H1 (cell line): ENCODE results near the gene MAP2K5. TPM values are rescaled to one million over a fixed set of nuclear protein-coding genes. Genes with fewer than 3 reads are reported as not detected.

ENCODE experiments used
- CTCF ChIA-PET: fragments of 300-600 bp; sonication (Branson Sonifier 250); formaldehyde crosslinking; loops from one replicate; lab custom pipeline; 2021; ENCODE audit not compliant: partially characterized antibody; lab: Charles Lee
- POLR2A ChIA-PET: fragments of 300-600 bp; sonication (Branson Sonifier 250); formaldehyde crosslinking; loops from one replicate; lab custom pipeline; 2021; ENCODE audit warnings: inconsistent platforms; ENCODE audit not compliant: partially characterized antibody; lab: Charles Lee
- DNase-seq, 2 experiments: peaks; one replicate each; pipeline versions ENCODE4 v3.0.0 to v3.0.0-alpha.2; 2010 to 2022; ENCODE audit warnings: low spot score in 2 of 2, low read depth in 1 of 2, mixed read lengths in 1 of 2
- FAIRE-seq: peaks from 2 replicates; lab custom pipeline; 2011; peaks lifted over from hg19 to GRCh38; lab: Jason Lieb, UNC
- H2AFZ ChIP-seq: 2 replicates; pipeline ENCODE4 v1.8.1; 2012; ENCODE audit warnings: low read length, inconsistent platforms
- H2AK5ac ChIP-seq: 2 replicates; pipeline ENCODE4 v1.6.1; 2013; ENCODE audit warnings: low read depth, low read length
- H2BK120ac ChIP-seq: replicated peaks from 2 replicates; pipeline ENCODE3; 2013; ENCODE audit warnings: low read depth, low read length, inconsistent platforms
- H2BK12ac ChIP-seq: 2 replicates; pipeline ENCODE4 v1.6.1; 2013; ENCODE audit warnings: low read depth, low read length
- H2BK15ac ChIP-seq: 2 replicates; pipeline ENCODE4 v1.6.1; 2013; ENCODE audit warnings: low read length
- H2BK20ac ChIP-seq: 2 replicates; pipeline ENCODE4 v1.6.1; 2013; ENCODE audit warnings: low read length
- H2BK5ac ChIP-seq: 2 replicates; pipeline ENCODE4 v1.6.1; 2013; ENCODE audit warnings: low read depth, low read length
- H3K14ac ChIP-seq: 2 replicates; pipeline ENCODE4 v1.6.1; 2013; ENCODE audit warnings: inconsistent platforms; ENCODE audit not compliant: insufficient read length
- H3K18ac ChIP-seq: 2 replicates; pipeline ENCODE4 v1.6.1; 2013; ENCODE audit warnings: low read length; ENCODE audit errors: extremely low read depth
- H3K23ac ChIP-seq: 2 replicates; pipeline ENCODE4 v1.6.1; 2013; ENCODE audit warnings: inconsistent platforms; ENCODE audit not compliant: insufficient read length
- H3K23me2 ChIP-seq: 2 replicates; pipeline ENCODE4 v1.6.1; 2013; ENCODE audit warnings: low read depth, low read length
- H3K27ac ChIP-seq: 2 replicates; pipeline ENCODE4 v1.6.1; 2011; ENCODE audit warnings: low read depth, low read length, inconsistent platforms
- H3K27me3 ChIP-seq, 4 experiments: replicated peaks in 1 of 4; 1 replicate in 1 of 4; 2 replicates in 3 of 4; pipeline versions ENCODE4 v1.6.1 to v1.8.1; 2011 to 2013; ENCODE audit warnings: low read length in 3 of 4, mild to moderate bottlenecking in 3 of 4, inconsistent platforms in 2 of 4, mixed read lengths in 2 of 4, moderate library complexity in 1 of 4; ENCODE audit not compliant: control insufficient read depth in 3 of 4, insufficient read depth in 3 of 4; ENCODE audit errors: extremely low read depth in 1 of 4
- H3K36me3 ChIP-seq, 4 experiments: 2 replicates each; pipeline versions ENCODE4 v1.6.1 to v1.8.1; 2011 to 2013; ENCODE audit warnings: mild to moderate bottlenecking in 4 of 4, low read length in 3 of 4, moderate library complexity in 2 of 4, control low read depth in 1 of 4, inconsistent platforms in 1 of 4; ENCODE audit not compliant: insufficient read depth in 4 of 4, control insufficient read depth in 2 of 4
- H3K4ac ChIP-seq: replicated peaks from 2 replicates; pipeline ENCODE3; 2013; ENCODE audit warnings: low read length, low read depth, mixed read lengths, inconsistent platforms; ENCODE audit not compliant: insufficient read length
- H3K4me1 ChIP-seq, 4 experiments: replicated peaks in 1 of 4; 1 replicate in 1 of 4; 2 replicates in 3 of 4; pipeline versions ENCODE4 v1.6.1 to v1.8.1; 2011 to 2013; ENCODE audit warnings: low read length in 3 of 4, inconsistent platforms in 2 of 4, mixed read lengths in 1 of 4; ENCODE audit not compliant: insufficient read depth in 4 of 4, control insufficient read depth in 3 of 4
- H3K4me2 ChIP-seq, 2 experiments: 2 replicates each; pipeline versions ENCODE4 v1.6.1 to v1.8.1; 2011 to 2013; ENCODE audit warnings: low read depth in 2 of 2, low read length in 2 of 2, control low read depth in 1 of 2, inconsistent platforms in 1 of 2, mild to moderate bottlenecking in 1 of 2; ENCODE audit not compliant: insufficient read depth in 1 of 2
- H3K4me3 ChIP-seq, 4 experiments: fragments of 200-600, 300-600 bp in 1 of 4; sonication (generic), shearing (Covaris generic), sonication (Bioruptor Twin) in 1 of 4; 2 replicates each; pipeline versions ENCODE4 v1.5.1 to v1.8.1; 2011 to 2016; ENCODE audit warnings: low read length in 4 of 4, low read depth in 3 of 4, control low read depth in 2 of 4, inconsistent platforms in 2 of 4, mild to moderate bottlenecking in 2 of 4, mixed read lengths in 1 of 4, moderate library complexity in 1 of 4; ENCODE audit not compliant: insufficient read depth in 2 of 4; ENCODE audit errors: extremely low read depth in 1 of 4
- H3K56ac ChIP-seq: replicated peaks from 2 replicates; pipeline ENCODE3; 2013; ENCODE audit warnings: low read depth, mild to moderate bottlenecking, mixed read lengths, low read length, inconsistent platforms; ENCODE audit not compliant: insufficient read length
- H3K79me1 ChIP-seq: 2 replicates; pipeline ENCODE4 v1.6.1; 2013; ENCODE audit warnings: low read depth, low read length, control low read depth
- H3K79me2 ChIP-seq, 2 experiments: 2 replicates each; pipeline versions ENCODE4 v1.6.1 to v1.8.1; 2012 to 2013; ENCODE audit warnings: low read length in 2 of 2, mild to moderate bottlenecking in 2 of 2, inconsistent platforms in 1 of 2; ENCODE audit not compliant: insufficient read depth in 2 of 2, control insufficient read depth in 1 of 2
- H3K9ac ChIP-seq, 4 experiments: replicated peaks in 1 of 4; 1 replicate in 1 of 4; 2 replicates in 3 of 4; pipeline versions ENCODE4 v1.6.1 to v1.8.1; 2011 to 2013; ENCODE audit warnings: low read depth in 3 of 4, low read length in 3 of 4, control low read depth in 2 of 4, mild to moderate bottlenecking in 2 of 4, moderate library complexity in 2 of 4, inconsistent platforms in 1 of 4; ENCODE audit errors: extremely low read depth in 1 of 4
- H3K9me3 ChIP-seq, 2 experiments: 2 replicates each; pipeline versions ENCODE4 v1.6.1 to v1.8.1; 2012 to 2013; ENCODE audit warnings: mild to moderate bottlenecking in 2 of 2, moderate library complexity in 2 of 2, control low read depth in 1 of 2, inconsistent platforms in 1 of 2, low read depth in 1 of 2, low read length in 1 of 2, mixed read lengths in 1 of 2; ENCODE audit not compliant: insufficient read depth in 2 of 2
- H4K20me1 ChIP-seq, 2 experiments: replicated peaks in 1 of 2; 2 replicates each; pipeline versions ENCODE3 to v1.8.1; 2011 to 2013; ENCODE audit warnings: inconsistent platforms in 2 of 2, low read length in 2 of 2, mild to moderate bottlenecking in 1 of 2; ENCODE audit not compliant: insufficient read depth in 2 of 2, control insufficient read depth in 1 of 2
- H4K5ac ChIP-seq: 2 replicates; pipeline ENCODE4 v1.6.1; 2013; ENCODE audit warnings: low read length, low read depth, mixed read lengths, inconsistent platforms; ENCODE audit not compliant: insufficient read length
- H4K8ac ChIP-seq: 2 replicates; pipeline ENCODE4 v1.8.0; 2013; ENCODE audit warnings: mild to moderate bottlenecking, moderate library complexity, low read length, inconsistent platforms; ENCODE audit not compliant: insufficient read depth; ENCODE audit errors: extremely low read depth
- H4K91ac ChIP-seq: replicated peaks from 2 replicates; pipeline ENCODE3; 2013; ENCODE audit warnings: low read length, mixed read lengths, inconsistent platforms; ENCODE audit not compliant: insufficient read length
- ATF3 ChIP-seq: IDR thresholded peaks from 2 replicates; pipeline ENCODE4 v1.6.1; 2011; ENCODE audit warnings: low read depth, mild to moderate bottlenecking, low read length; ENCODE audit not compliant: insufficient read depth
- CREB1 ChIP-seq: IDR thresholded peaks from 2 replicates; pipeline ENCODE4 v1.6.1; 2012; ENCODE audit warnings: inconsistent platforms
- GABPA ChIP-seq: IDR thresholded peaks from 2 replicates; pipeline ENCODE4 v1.6.1; 2011; ENCODE audit warnings: mild to moderate bottlenecking, low read length, moderate library complexity, borderline replicate concordance; ENCODE audit not compliant: insufficient read depth
- NRF1 ChIP-seq: IDR thresholded peaks from 2 replicates; pipeline ENCODE4 v1.6.1; 2011; ENCODE audit warnings: mild to moderate bottlenecking, low read depth, low read length, improper control_type of control experiment
- POU5F1 ChIP-seq: IDR thresholded peaks from 2 replicates; pipeline ENCODE4 v1.6.1; 2011; ENCODE audit warnings: low read depth, mild to moderate bottlenecking, low read length, moderate library complexity
- RFX5 ChIP-seq: IDR thresholded peaks from 2 replicates; pipeline ENCODE4 v1.6.1; 2011; ENCODE audit warnings: low read depth, low read length, improper control_type of control experiment, borderline replicate concordance
- RNF2 ChIP-seq: fragments of 200-900, 300-1000 bp; sonication (generic); IDR thresholded peaks from 2 replicates; pipeline ENCODE4 v1.7.1; 2016; ENCODE audit warnings: borderline replicate concordance, low read depth, mild to moderate bottlenecking, antibody characterized with exemption, low read length; ENCODE audit not compliant: poor library complexity, severe bottlenecking; ENCODE audit errors: missing control alignments
- SIRT6 ChIP-seq: IDR thresholded peaks from one replicate; pipeline ENCODE4 v1.7.1; 2012; ENCODE audit warnings: low read length, inconsistent platforms
- SIX5 ChIP-seq: IDR thresholded peaks from 2 replicates; pipeline ENCODE4 v1.6.1; 2011; ENCODE audit warnings: mild to moderate bottlenecking, low read depth, low read length
- SP1 ChIP-seq: IDR thresholded peaks from 2 replicates; pipeline ENCODE4 v1.6.1; 2011; ENCODE audit warnings: low read depth, low read length
- WGBS, 2 experiments: shearing (Covaris generic) in 1 of 2; methylation state at CpG; one replicate each; pipeline versions ENCODE4 v1.1.6 to v1.1.7; 2013 to 2015; ENCODE audit warnings: low lambda C conversion rate in 2 of 2, mixed read lengths in 2 of 2, inconsistent platforms in 1 of 2, low coverage in 1 of 2, missing lambda C conversion rate in 1 of 2; ENCODE audit not compliant: insufficient replicate concordance in 2 of 2, insufficient coverage in 1 of 2, insufficient read length in 1 of 2; ENCODE audit errors: extremely low coverage in 1 of 2, missing lambda C conversion rate in 1 of 2; 5-methylcytosine and 5-hydroxymethylcytosine counted together
- polyA plus RNA-seq, 7 experiments: library from polyadenylated mRNA; depleted of rRNA in 3 of 7; stranded (reverse) in 5 of 7; unstranded in 2 of 7; fragments of >200 nt in 5 of 7; fragments of 200-250 nt in 2 of 7; gene quantifications; 1 replicate in 5 of 7; 2 replicates in 1 of 7; 4 replicates in 1 of 7; pipeline versions ENCODE4 v1.2.1 to v1.2.3, GENCODE V29; 2011 to 2013; ENCODE audit warnings: missing spikeins in 2 of 7, mixed read lengths in 2 of 7
- total RNA-seq: library from RNA; stranded (reverse); fragmentation: NEBNext Ultra II Directional; extraction: Animal tissue kit (Norgen Biotek cat#: 25700); gene quantifications from 2 replicates; pipeline ENCODE4 v1.2.1, GENCODE V29; 2021

MAP2K5 gene
- total and polyA plus RNA-seq, 2 of the 8 experiments (the other 6 are each of a cell fraction or from before 2014, with no cell fraction given), result 4.4 to 15.8 TPM

GRCh38 chr15:67730135-67730534 lies 187.6 kb downstream of the MAP2K5 start:
- CTCF ChIA-PET, result interaction anchor here (1.0 to 1.2 kb wide), 2 partner anchors 31 to 322 kb away, joined by 3 to 4 read pairs; no protein-coding TSS in a partner anchor
- Histone ChIP-seq H3K23me2 (no peaks in the 10 kb centered on the region), H2BK15ac (no peak overlapping the region), H2AFZ (no peak overlapping the region), H3K27ac (no peak overlapping the region), H3K79me2 (no peaks in the 10 kb centered on the region), H3K4me1 (peaks cover 3 to 15% (median 11%) of the 10 kb centered on the region in 4 experiments; a peak in 5 of 7 replicates), H4K8ac (no peak overlapping the region), H3K14ac (no peak overlapping the region), H3K4me2 (no peak overlapping the region), H3K18ac (no peak overlapping the region), H3K23ac (no peak overlapping the region), H3K79me1 (no peaks in the 10 kb centered on the region; the same call in 1 of the 2 replicates), H2BK120ac (no peak overlapping the region), H3K9ac (no peak overlapping the region), H3K4me3 (no peak overlapping the region), H2AK5ac (no peak overlapping the region), H3K9me3 (no peaks in the 10 kb centered on the region), H3K56ac (no peak overlapping the region), H4K5ac (no peak overlapping the region), H2BK20ac (no peak overlapping the region), H3K27me3 (no peaks in the 10 kb centered on the region), H4K20me1 (no peaks in the 10 kb centered on the region), H4K91ac (no peak overlapping the region), H3K36me3 (no peaks in the 10 kb centered on the region), H2BK5ac (no peak overlapping the region), H3K4ac (no peak overlapping the region), H2BK12ac (no peak overlapping the region)
- POLR2A ChIA-PET, result no interaction called here
- FAIRE-seq, result no peak
- WGBS, 2 experiments, result 85% methylated on average over 1 of the region's 1 CpG; no CpG with 5 or more reads in 1 of the 2 experiments
- no peak for DNase-seq
- TF ChIP-seq NRF1 (no peak), POU5F1 (no peak), SP1 (no peak), CREB1 (no peak), RNF2 (no peak), SIX5 (no peak), ATF3 (no peak), GABPA (no peak), SIRT6 (no peak), RFX5 (no peak)
